Glutamatergic neuron (in vitro differentiated cells): ENCODE data around the gene ZMIZ1. TPM values are rescaled to one million over a fixed set of nuclear protein-coding genes. Genes with fewer than 3 reads are reported as not detected.

ENCODE experiments used
- DNase-seq: peaks from one replicate; pipeline ENCODE4 v3.0.0; 2022
- H3K27ac Mint-ChIP-seq: one replicate; pipeline ENCODE4 v1.8.0; 2020; ENCODE audit warnings: mild to moderate bottlenecking, mixed read lengths, inconsistent platforms; ENCODE audit not compliant: unreplicated experiment
- H3K27me3 Mint-ChIP-seq: one replicate; pipeline ENCODE4 v1.8.0; 2020; ENCODE audit warnings: mild to moderate bottlenecking, moderate library complexity, mixed read lengths, inconsistent platforms; ENCODE audit not compliant: unreplicated experiment
- H3K36me3 Mint-ChIP-seq: one replicate; pipeline ENCODE4 v1.8.0; 2020; ENCODE audit warnings: mild to moderate bottlenecking, mixed read lengths, inconsistent platforms; ENCODE audit not compliant: unreplicated experiment
- H3K4me1 Mint-ChIP-seq: one replicate; pipeline ENCODE4 v1.8.0; 2020; ENCODE audit warnings: mild to moderate bottlenecking, low read depth, mixed read lengths, inconsistent platforms; ENCODE audit not compliant: unreplicated experiment
- H3K4me3 Mint-ChIP-seq: one replicate; pipeline ENCODE4 v1.8.0; 2020; ENCODE audit warnings: mild to moderate bottlenecking, mixed read lengths, inconsistent platforms; ENCODE audit not compliant: unreplicated experiment
- H3K9me3 Mint-ChIP-seq: one replicate; pipeline ENCODE4 v1.8.0; 2020; ENCODE audit warnings: mild to moderate bottlenecking, moderate library complexity, mixed read lengths, inconsistent platforms; ENCODE audit not compliant: unreplicated experiment
- CTCF ChIP-seq: fragments of 200-600 bp; sonication (generic); IDR thresholded peaks from one replicate; pipeline ENCODE4 v1.5.0; 2021; ENCODE audit not compliant: partially characterized antibody, unreplicated experiment
- total RNA-seq: library from RNA; stranded (reverse); fragmentation: NEBNext Ultra II Directional; extraction: Animal tissue kit (Norgen Biotek cat#: 25700); gene quantifications from one replicate; pipeline ENCODE4 v1.2.1, GENCODE V29; 2021; ENCODE audit not compliant: unreplicated experiment

ZMIZ1 gene
- total RNA-seq, 1 donor from 2014 or later = 230 TPM

DNA sequence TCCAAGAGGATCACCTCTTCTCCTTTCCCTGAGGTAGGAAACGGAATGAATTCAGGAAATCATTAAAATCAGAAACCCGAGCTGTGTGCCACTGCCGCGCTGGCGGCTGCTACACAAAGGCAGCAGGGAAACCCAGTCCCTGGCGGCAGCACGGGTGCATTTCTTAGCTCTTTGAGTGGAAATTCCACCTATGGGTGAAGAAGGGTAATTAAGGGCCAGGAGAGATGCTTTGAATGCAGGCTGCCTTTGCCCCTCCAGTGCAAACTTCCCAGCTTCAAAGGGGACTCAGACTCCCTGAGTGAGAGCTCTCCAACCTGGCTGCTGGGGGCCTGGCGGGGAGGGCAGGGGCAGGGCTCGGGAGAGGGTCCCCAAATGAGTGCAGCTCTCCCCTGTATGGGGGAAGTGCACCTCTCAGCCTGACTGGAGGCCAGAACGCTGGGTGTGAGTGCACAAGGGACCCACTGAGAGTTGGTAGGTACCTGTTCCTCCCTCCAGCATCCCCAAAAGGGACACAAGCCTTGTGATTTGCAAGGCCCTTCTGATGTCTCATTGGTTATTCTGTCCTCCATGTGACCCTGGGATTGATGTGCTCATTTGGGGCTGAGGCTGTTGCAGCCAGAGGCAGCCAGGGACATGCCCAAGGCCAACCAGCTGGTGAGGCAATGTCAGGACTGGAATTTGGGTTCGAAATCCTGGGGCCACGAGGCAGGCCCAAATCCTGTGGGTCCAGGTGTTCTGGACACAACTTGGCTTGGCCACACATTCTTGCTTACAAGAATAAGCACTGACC lies 16.3 kb upstream of the ZMIZ1 start:
- Mint-ChIP-seq H3K9me3 (peaks cover 2% of the 10 kb centered on the region), H3K27me3 (no peaks in the 10 kb centered on the region), H3K27ac (no peak overlapping the region), H3K4me1 (peaks cover 7% of the 10 kb centered on the region), H3K4me3 (no peak overlapping the region), H3K36me3 (no peaks in the 10 kb centered on the region)
- TF ChIP-seq CTCF = peak; percentile 65
- peak; percentile 45 for DNase-seq

- Mint-ChIP-seq H3K4me3 (no peak overlapping the region), H3K27ac (no peak overlapping the region), H3K9me3 (peaks cover 2% of the 10 kb centered on the region), H3K36me3 (no peaks in the 10 kb centered on the region), H3K27me3 (no peaks in the 10 kb centered on the region), H3K4me1 (peaks cover 7% of the 10 kb centered on the region)
- DNase-seq = no peak
- no peak for TF ChIP-seq CTCF
Measured at GRCh38 chr10:79053081-79053434, 15.7 kb upstream of the ZMIZ1 start.

- Mint-ChIP-seq H3K27me3 (no peaks in the 10 kb centered on the region), H3K27ac (no peak overlapping the region), H3K9me3 (peaks cover 2% of the 10 kb centered on the region), H3K36me3 (no peaks in the 10 kb centered on the region), H3K4me3 (no peak overlapping the region), H3K4me1 (peaks cover 6% of the 10 kb centered on the region)
- TF ChIP-seq CTCF = no peak
- DNase-seq = peak; percentile 4
Measured at GRCh38 chr10:79053481-79054202, 15.1 kb upstream of the ZMIZ1 start.

- Mint-ChIP-seq H3K36me3 (no peaks in the 10 kb centered on the region), H3K27me3 (no peaks in the 10 kb centered on the region), H3K4me1 (peaks cover 3% of the 10 kb centered on the region), H3K4me3 (no peak overlapping the region), H3K27ac (no peak overlapping the region), H3K9me3 (peaks cover 2% of the 10 kb centered on the region)
- TF ChIP-seq CTCF = no peak
- DNase-seq = peak; percentile 8
Measured at GRCh38 chr10:79054203-79055099, 14.3 kb upstream of the ZMIZ1 start.
